ENCODE results near the gene NAPA. TPM values are rescaled to one million over a fixed set of nuclear protein-coding genes. Genes with fewer than 3 reads are reported as not detected.
A peak's percentile ranks its signal among the peaks of the same experiment; 100 is the strongest.

Gene NAPA
- total RNA-seq, 1 experiment from 2014 or later = 153 TPM

DNA sequence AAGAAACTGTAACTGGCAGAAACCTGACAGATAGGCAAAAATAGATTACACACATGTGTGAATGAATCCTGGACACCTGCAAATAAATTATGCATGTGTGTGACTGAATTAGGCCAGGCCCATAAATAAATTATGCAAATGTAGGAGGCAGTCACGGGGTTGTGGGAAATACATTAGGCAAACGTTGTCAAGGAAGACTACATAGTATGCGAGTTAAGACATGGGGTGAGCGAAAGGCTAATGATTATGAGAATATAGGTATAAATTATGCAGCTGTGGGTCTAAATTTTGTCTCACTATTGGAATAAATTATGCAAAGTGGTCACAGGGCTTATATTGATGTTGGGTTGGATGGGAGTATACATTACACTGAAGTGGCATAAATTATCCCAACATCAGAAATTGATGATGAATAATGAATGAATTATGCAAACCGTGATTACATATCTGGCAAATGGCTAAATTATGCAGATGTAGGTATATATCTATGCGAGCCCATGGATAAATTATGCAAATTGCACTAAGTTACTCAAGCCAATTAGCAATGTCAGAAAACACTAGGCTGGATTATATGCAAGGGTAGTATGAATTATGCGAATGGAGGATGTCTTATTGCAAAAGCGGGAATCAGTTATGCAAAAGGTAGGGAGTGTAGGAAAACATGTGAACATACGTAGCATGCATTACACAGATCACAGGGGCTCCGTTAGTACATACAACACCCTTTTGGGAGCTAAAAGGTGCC lies 50.0 kb downstream of the NAPA start:
- no peak for DNase-seq (ENCODE audit: low read depth)

DNA sequence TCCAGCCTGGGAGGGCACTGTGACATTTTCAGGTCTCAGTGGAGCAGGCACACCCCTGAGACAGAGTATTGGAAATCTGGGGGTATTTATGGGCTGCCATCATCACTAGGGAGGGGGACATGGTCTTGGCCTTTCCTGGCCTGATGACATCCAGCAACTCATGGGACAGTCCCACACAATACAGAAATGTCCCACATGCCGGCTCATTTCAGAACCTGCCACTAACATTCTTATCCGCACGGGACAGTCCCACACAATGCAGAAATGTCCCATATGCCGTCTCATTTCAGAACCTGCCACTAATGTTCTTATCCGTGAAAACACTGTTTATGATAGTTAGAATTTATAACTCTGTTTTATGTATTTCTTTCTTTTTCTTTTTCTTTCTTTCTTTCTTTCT lies 53.0 kb downstream of the NAPA start:
- no peak for DNase-seq (ENCODE audit: low read depth)

DNA sequence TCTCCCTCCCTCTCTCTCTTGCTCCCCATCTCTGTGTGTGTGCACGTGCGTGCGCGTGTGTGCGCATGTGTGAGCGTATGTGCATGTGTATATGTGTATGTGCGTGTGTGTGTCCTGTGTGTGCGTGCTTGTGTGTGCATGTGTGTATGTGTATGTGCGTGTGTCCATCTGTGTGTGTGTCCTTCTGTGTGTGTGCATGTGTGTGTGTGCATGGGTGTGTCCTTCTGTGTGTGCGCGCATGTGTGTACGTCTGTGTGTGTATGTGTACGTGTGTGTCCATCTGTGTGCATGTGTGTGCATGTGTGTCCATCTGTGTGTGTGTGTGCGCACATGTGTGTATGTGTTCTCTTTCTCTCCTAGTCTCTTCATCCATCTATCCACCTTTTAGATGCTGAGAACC lies 55.4 kb downstream of the NAPA start:
- no peak for DNase-seq (ENCODE audit: low read depth)

GRCh38 chr19:47458672-47459071 lies 56.2 kb downstream of the NAPA start:
- no peak for DNase-seq (ENCODE audit: low read depth)

DNA sequence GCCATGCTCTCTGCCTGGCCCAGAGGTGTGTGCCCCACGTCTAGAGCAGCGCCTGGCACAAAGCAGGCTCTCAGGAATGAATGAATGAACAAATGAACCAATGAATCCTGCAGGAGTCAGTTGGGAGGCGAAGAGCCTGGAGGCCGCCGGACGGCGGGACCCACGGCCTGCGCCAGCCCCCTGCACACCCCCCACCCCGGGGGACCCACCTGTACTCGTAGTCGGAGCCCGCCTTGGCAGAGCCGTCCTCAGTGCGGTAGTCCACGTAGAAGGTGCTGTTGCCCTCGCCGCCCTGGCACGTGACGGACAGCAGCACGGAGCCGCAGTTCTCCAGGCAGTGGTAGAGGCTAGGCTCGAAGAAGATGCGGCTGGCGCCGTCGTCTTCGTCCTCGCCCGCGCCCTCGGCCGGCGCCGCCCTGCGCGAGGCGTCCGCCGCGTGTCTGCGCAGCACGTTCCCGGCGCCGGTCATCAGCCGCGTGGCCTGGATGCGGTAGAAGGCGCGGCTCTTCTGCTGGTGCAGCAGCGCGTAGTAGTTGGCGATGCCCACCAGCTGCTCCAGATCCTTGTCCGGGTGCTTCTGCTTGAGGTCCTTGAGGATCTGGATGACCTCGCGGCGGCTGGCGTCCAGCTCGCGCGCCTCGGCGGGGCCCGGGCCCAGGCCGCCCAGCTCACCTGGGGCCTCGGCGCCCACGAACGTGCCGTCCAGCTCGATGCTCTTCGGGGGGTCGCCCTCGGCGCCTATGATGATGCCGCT lies 58.0 kb downstream of the NAPA start:
- DNase-seq (ENCODE audit: low read depth) = no peak

DNA sequence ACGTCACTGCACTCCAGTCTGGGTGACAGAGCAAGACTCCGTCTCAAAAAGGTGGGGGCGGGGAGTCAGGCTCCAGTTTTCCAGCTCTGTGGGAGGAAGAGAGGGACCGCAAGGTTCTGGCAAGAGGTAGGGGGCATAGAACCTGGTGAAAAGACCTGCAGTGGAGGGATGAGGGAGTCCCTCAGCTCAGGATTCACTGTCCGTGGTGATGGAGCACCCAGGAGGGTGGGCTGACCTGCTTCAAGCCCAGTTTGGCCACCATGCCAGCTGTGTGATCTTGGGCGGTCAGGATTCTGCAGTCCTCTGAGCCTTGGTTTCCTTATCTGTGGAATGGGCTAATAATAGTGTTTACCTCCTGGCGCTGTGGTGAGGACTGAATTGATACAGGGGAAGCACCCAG lies 64.4 kb downstream of the NAPA start:
- no peak for DNase-seq (ENCODE audit: low read depth)

DNA sequence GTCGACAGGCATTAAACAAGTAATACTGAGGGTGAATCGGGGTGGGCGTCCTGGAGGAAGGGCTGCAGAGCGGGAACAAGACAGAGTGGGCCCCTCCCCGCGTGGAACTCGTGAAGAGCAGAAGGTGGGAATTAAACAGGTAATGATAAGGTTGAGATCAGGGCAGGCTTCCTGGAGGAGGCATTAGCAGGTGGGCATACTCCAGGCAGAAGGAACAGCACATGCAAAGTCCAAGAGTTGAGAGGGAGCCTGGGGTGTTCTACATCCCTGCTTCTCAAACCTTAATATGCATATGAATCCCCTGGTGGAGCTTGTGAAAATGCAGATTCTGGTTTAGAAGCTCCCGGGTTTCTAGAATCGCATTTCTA lies 66.5 kb downstream of the NAPA start:
- DNase-seq (ENCODE audit: low read depth) = no peak

- peak; percentile 19 for DNase-seq (ENCODE audit: low read depth)
Observed at GRCh38 chr19:47447470-47448359, 67.1 kb downstream of the NAPA start.

- no peak for DNase-seq (ENCODE audit: low read depth)
Observed at GRCh38 chr19:47446534-47447469, 68.1 kb downstream of the NAPA start.

GRCh38 chr19:47445937-47446402 lies 68.9 kb downstream of the NAPA start:
- no peak for DNase-seq (ENCODE audit: low read depth)

GRCh38 chr19:47445527-47445926 lies 69.3 kb downstream of the NAPA start:
- no peak for DNase-seq (ENCODE audit: low read depth)

GRCh38 chr19:47444388-47444821 lies 70.5 kb downstream of the NAPA start:
- no peak for DNase-seq (ENCODE audit: low read depth)

DNA sequence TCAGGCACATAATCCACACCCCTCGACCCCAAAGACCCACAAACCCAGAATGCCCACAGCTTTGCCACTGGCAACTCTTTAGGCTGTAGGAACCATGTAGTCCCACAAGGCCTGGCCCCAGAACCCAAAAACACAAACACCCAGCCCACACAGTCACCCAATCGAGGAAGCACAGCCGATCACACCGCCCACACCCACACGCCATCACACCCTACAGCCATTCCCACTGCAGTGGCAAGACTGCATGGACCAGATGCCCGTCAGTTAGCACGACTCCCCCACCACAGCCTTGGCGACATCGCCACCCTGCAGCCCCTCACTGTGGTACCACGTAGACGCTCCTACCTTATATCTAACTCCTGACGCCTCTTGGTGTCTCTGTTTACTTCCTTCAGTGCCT lies 71.5 kb downstream of the NAPA start:
- no peak for DNase-seq (ENCODE audit: low read depth)

GRCh38 chr19:47438793-47439220 lies 76.1 kb downstream of the NAPA start:
- DNase-seq (ENCODE audit: low read depth) = no peak

Other genes with a start within 250 kb of the NAPA start
- 0.51 and 0.80 TPM in 2 replicates for gene INAFM1, start 240.2 kb downstream of the NAPA start, total RNA-seq (2014; rRNA removed)
- gene C5AR1, start 205.2 kb downstream of the NAPA start, total RNA-seq (2014; rRNA removed) = not detected in 2 replicates
- not detected in 2 replicates for gene C5AR2, start 182.9 kb downstream of the NAPA start, total RNA-seq (2014; rRNA removed)
- gene DHX34, start 165.7 kb downstream of the NAPA start, total RNA-seq (2014; rRNA removed) = 15.7 and 19.4 TPM in 2 replicates
- gene MEIS3, start 95.5 kb downstream of the NAPA start, total RNA-seq (2014; rRNA removed) = 6.7 and 7.4 TPM in 2 replicates
- gene SLC8A2, start 43.2 kb downstream of the NAPA start, total RNA-seq (2014; rRNA removed) = 0.06 TPM in 1 of 2 replicates, not detected in the other
- 8.4 and 8.5 TPM in 2 replicates for gene KPTN, start 30.8 kb downstream of the NAPA start, total RNA-seq (2014; rRNA removed)
- not detected in 2 replicates for gene ZNF541, start 58.1 kb upstream of the NAPA start, total RNA-seq (2014; rRNA removed)
- gene BICRA, start 94.1 kb upstream of the NAPA start, total RNA-seq (2014; rRNA removed) = 1.8 and 4.2 TPM in 2 replicates
- gene EHD2, start 198.4 kb upstream of the NAPA start, total RNA-seq (2014; rRNA removed) = 66.0 and 75.3 TPM in 2 replicates
- 78.7 and 86.8 TPM in 2 replicates for gene NOP53, start 230.5 kb upstream of the NAPA start, total RNA-seq (2014; rRNA removed)